OCI-LY1 (cell line): ENCODE results near the gene DENND4A.

Experiments used
- H2AFZ ChIP-seq: fragments of 200-600 bp; sonication (generic), shearing (Covaris generic); 2 replicates; pipeline ENCODE4 v1.6.0; 2014; ENCODE audit warnings: antibody characterized with exemption, mild to moderate bottlenecking, low read length
- H3F3A ChIP-seq: fragments of 200-600 bp; sonication (generic), shearing (Covaris generic); 2 replicates; pipeline ENCODE4 v1.6.0; 2014; ENCODE audit warnings: mild to moderate bottlenecking, antibody characterized with exemption, low read length, moderate library complexity; ENCODE audit not compliant: insufficient read depth
- H3K27ac ChIP-seq: fragments of 200-600 bp; sonication (generic); 2 replicates; pipeline ENCODE4 v1.5.1; 2014; ENCODE audit warnings: low read length, mixed run types, mild to moderate bottlenecking, low read depth; ENCODE audit not compliant: poor library complexity, severe bottlenecking
- H3K27me3 ChIP-seq: fragments of 200-600 bp; sonication (generic); 2 replicates; pipeline ENCODE4 v1.6.0; 2014; ENCODE audit warnings: antibody characterized with exemption, mild to moderate bottlenecking, low read length, moderate library complexity; ENCODE audit not compliant: insufficient read depth
- H3K36me3 ChIP-seq: fragments of 200-600 bp; sonication (generic); 2 replicates; pipeline ENCODE4 v1.6.1; 2014; ENCODE audit warnings: mild to moderate bottlenecking, antibody characterized with exemption, low read length, moderate library complexity, mixed read lengths; ENCODE audit not compliant: insufficient read depth
- H3K4me1 ChIP-seq: fragments of 200-600 bp; sonication (generic); 2 replicates; pipeline ENCODE4 v1.5.1; 2014; ENCODE audit warnings: mild to moderate bottlenecking, low read length, moderate library complexity; ENCODE audit not compliant: insufficient read depth, severe bottlenecking
- H3K4me2 ChIP-seq: fragments of 200-600 bp; sonication (generic), shearing (Covaris generic); 2 replicates; pipeline ENCODE4 v1.6.1; 2014; ENCODE audit warnings: low read length
- H3K4me3 ChIP-seq: fragments of 200-600 bp; sonication (generic); 2 replicates; pipeline ENCODE4 v1.5.1; 2014; ENCODE audit warnings: low read length, low read depth, mild to moderate bottlenecking, mixed read lengths; ENCODE audit not compliant: poor library complexity, severe bottlenecking
- H3K79me2 ChIP-seq: fragments of 200-600 bp; shearing (Covaris generic); 2 replicates; pipeline ENCODE4 v1.6.1; 2016; ENCODE audit warnings: mixed run types, low read length, mixed read lengths; ENCODE audit not compliant: insufficient read depth
- H3K9ac ChIP-seq: fragments of 200-600 bp; sonication (generic), shearing (Covaris generic); 2 replicates; pipeline ENCODE4 v1.6.1; 2014; ENCODE audit warnings: mild to moderate bottlenecking, low read length, mixed read lengths
- H3K9me2 ChIP-seq: fragments of 200-600 bp; sonication (generic), shearing (Covaris generic); 2 replicates; pipeline ENCODE4 v1.6.1; 2014; ENCODE audit warnings: low read depth, mild to moderate bottlenecking, low read length, mixed read lengths
- H3K9me3 ChIP-seq: fragments of 200-600 bp; shearing (Covaris generic); 2 replicates; pipeline ENCODE4 v1.6.1; 2014; ENCODE audit warnings: low read length, mixed read lengths
- H4K20me1 ChIP-seq: fragments of 200-600 bp; sonication (generic), shearing (Covaris generic); 2 replicates; pipeline ENCODE4 v1.6.0; 2016; ENCODE audit warnings: mild to moderate bottlenecking, low read length; ENCODE audit not compliant: insufficient read depth
- CTCF ChIP-seq: fragments of 200-600 bp; sonication (generic), shearing (Covaris generic); IDR thresholded peaks from 2 replicates; pipeline ENCODE4 v1.5.1; 2017; ENCODE audit warnings: mild to moderate bottlenecking, antibody characterized with exemption, low read length, moderate library complexity, mixed read lengths
- EZH2 ChIP-seq: fragments of 200-600 bp; sonication (generic), shearing (Covaris generic); IDR thresholded peaks from 2 replicates; pipeline ENCODE4 v1.8.0; 2017; ENCODE audit warnings: borderline replicate concordance, mixed run types, mild to moderate bottlenecking, antibody characterized with exemption, low read length, moderate library complexity, mixed read lengths

DENND4A gene

DNA sequence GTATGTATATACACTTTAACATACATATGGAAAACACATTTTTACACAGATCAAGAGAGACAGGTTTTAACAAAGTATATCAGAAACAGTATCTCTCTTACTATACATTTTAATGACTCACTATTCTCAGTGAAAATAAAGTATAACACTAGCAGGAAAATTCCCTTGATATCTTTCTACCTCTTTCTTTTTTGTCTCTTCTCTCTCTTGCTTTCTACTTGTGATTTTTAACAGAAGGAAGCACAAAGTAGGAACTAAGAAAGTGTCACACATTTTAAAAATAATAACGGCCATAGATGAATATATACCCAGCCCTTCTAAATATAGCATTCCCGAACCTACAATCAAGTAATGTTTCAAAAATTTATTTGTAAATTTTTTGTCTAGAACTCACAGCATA is 4.8 kb downstream of the DENND4A start:
- Histone ChIP-seq H3K27me3 (no peaks in the 10 kb centered on the region), H3K9me3 (no peaks in the 10 kb centered on the region), H3K4me1 (peaks cover 36% of the 10 kb centered on the region), H3K36me3 (peaks cover 13% of the 10 kb centered on the region), H3K9ac (peak overlapping the region; percentile 50; the same call in 1 of the 2 replicates), H3K79me2 (peaks cover 93% of the 10 kb centered on the region), H3K27ac (peak overlapping the region; percentile 63), H3F3A (no peaks in the 10 kb centered on the region), H3K4me2 (peak overlapping the region; percentile 67), H3K4me3 (peak overlapping the region; percentile 28), H3K9me2 (no peaks in the 10 kb centered on the region), H2AFZ (no peak overlapping the region), H4K20me1 (no peaks in the 10 kb centered on the region)
- TF ChIP-seq CTCF (no peak), EZH2 (no peak)

GRCh38 chr15:65785151-65785550 is 6.9 kb downstream of the DENND4A start:
- no peak overlapping the region for H3K4me3 ChIP-seq
- H3K36me3 ChIP-seq, result peaks cover 13% of the 10 kb centered on the region
- H4K20me1 ChIP-seq, result no peaks in the 10 kb centered on the region
- no peak overlapping the region for H3K9ac ChIP-seq
- no peaks in the 10 kb centered on the region for H3F3A ChIP-seq
- H3K27ac ChIP-seq, result no peak overlapping the region
- no peak for TF ChIP-seq EZH2
- TF ChIP-seq CTCF, result no peak
- H3K79me2 ChIP-seq, result peaks cover 100% of the 10 kb centered on the region
- H3K4me1 ChIP-seq, result peaks cover 31% of the 10 kb centered on the region
- H3K9me2 ChIP-seq, result no peaks in the 10 kb centered on the region
- H3K27me3 ChIP-seq, result no peaks in the 10 kb centered on the region
- H3K9me3 ChIP-seq, result no peaks in the 10 kb centered on the region
- H3K4me2 ChIP-seq, result no peak overlapping the region
- no peak overlapping the region for H2AFZ ChIP-seq

DNA sequence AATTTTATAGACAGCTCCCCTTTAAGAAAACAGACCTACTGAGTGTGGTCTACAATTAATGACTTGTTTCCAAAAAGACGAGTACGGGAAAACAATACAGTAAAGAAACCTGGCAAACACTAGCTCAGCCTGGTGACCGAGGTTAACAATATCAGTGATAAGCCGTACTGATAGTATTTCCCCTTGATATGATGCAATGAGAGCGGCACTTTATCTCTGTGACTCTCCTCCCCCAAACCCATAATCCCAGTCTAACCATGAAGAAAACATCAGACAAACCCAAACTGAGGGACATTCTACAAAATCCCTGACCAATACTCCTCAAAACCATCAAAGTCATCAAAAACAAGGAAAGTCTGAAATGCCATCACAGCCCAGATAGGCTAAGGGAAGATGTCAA is 8.2 kb downstream of the DENND4A start:
- Histone ChIP-seq H3K27ac (no peak overlapping the region), H2AFZ (no peak overlapping the region), H3K27me3 (no peaks in the 10 kb centered on the region), H3K9me3 (no peaks in the 10 kb centered on the region), H3K9ac (no peak overlapping the region), H3K9me2 (no peaks in the 10 kb centered on the region), H3K4me3 (no peak overlapping the region), H3K79me2 (peaks cover 97% of the 10 kb centered on the region), H3K4me2 (no peak overlapping the region), H3K4me1 (peaks cover 25% of the 10 kb centered on the region), H3F3A (no peaks in the 10 kb centered on the region), H3K36me3 (peaks cover 13% of the 10 kb centered on the region), H4K20me1 (no peaks in the 10 kb centered on the region)
- TF ChIP-seq CTCF (no peak), EZH2 (no peak)
